Gastroesophageal sphincter (tissue), 4 donors: Measurements from ENCODE around the gene SIRPA. TPM values are rescaled to one million over a fixed set of nuclear protein-coding genes. Genes with fewer than 3 reads are reported as not detected.

Experiments
- ATAC-seq: fragments of 150-250 bp; one replicate; pipeline ENCODE4 v1.9.1; 2016; ENCODE audit warnings: mild to moderate bottlenecking, moderate library complexity
- H3K27ac ChIP-seq, 4 donors: fragments of 200-600 bp; sonication (generic) in 3 of 4; 1 replicate in 3 of 4; 2 replicates in 1 of 4; pipeline ENCODE4 v1.5.1; 2016 to 2019
- H3K27me3 ChIP-seq: fragments of 200-600 bp; sonication (generic); one replicate; pipeline ENCODE4 v1.5.1; 2019
- H3K36me3 ChIP-seq, 2 donors: fragments of 200-600 bp; sonication (generic); one replicate each; pipeline ENCODE4 v1.5.1; 2019; ENCODE audit warnings: control low read depth in 1 of 2
- H3K4me1 ChIP-seq, 3 donors: fragments of 200-600 bp; sonication (generic); 1 replicate in 2 of 3; 2 replicates in 1 of 3; pipeline ENCODE4 v1.5.1; 2016 to 2019; ENCODE audit warnings: control low read depth in 2 of 3
- H3K4me3 ChIP-seq, 2 donors: fragments of 200-600 bp; sonication (generic); one replicate each; pipeline ENCODE4 v1.5.1; 2019; ENCODE audit warnings: mild to moderate bottlenecking in 1 of 2, moderate library complexity in 1 of 2
- H3K9me3 ChIP-seq, 3 donors: fragments of 200-600 bp; sonication (generic); one replicate each; pipeline ENCODE4 v1.5.1; 2017 to 2019; ENCODE audit warnings: control low read depth in 2 of 3
- CTCF ChIP-seq, 4 experiments: fragments of 200-600 bp in 2 of 4; fragments of 450-650 bp in 2 of 4; sonication (generic) in 1 of 4; IDR thresholded peaks; one replicate each; pipeline ENCODE4 v1.5.1; 2017 to 2019; ENCODE audit warnings: antibody characterized with exemption in 4 of 4, mild to moderate bottlenecking in 2 of 4, moderate library complexity in 2 of 4
- EP300 ChIP-seq: sonication (generic); formaldehyde crosslinking; IDR thresholded peaks from one replicate; pipeline ENCODE4 v1.6.1; 2017; ENCODE audit warnings: antibody characterized with exemption, mild to moderate bottlenecking
- POLR2A ChIP-seq, 2 donors: fragments of 450-650 bp; IDR thresholded peaks; one replicate each; pipeline ENCODE4 v1.6.1; 2017; ENCODE audit warnings: antibody characterized with exemption in 2 of 2, mild to moderate bottlenecking in 2 of 2, moderate library complexity in 1 of 2
- POLR2AphosphoS5 ChIP-seq: sonication (generic); formaldehyde crosslinking; IDR thresholded peaks from one replicate; pipeline ENCODE4 v1.6.1; 2017; ENCODE audit warnings: antibody characterized with exemption
- WGBS, 2 donors: methylation state at CpG; one replicate each; pipeline ENCODE4 v1.1.5; 2018; ENCODE audit warnings: low coverage in 1 of 2; 5-methylcytosine and 5-hydroxymethylcytosine counted together
- total RNA-seq, 4 donors: library from RNA; depleted of rRNA; stranded (reverse); fragments of >200 nt; gene quantifications; one replicate each; pipeline ENCODE4 v1.1.0, GENCODE V29; 2016

Gene SIRPA
- total RNA-seq, 4 donors from 2014 or later, result 11.7 to 31.7 (median 27.4) TPM

GRCh38 chr20:1855690-1856089, 39.5 kb upstream of the SIRPA start:
- ATAC-seq, result no peak
- H3K36me3 ChIP-seq, result no peaks in the 10 kb centered on the region

GRCh38 chr20:1856424-1856823, 38.8 kb upstream of the SIRPA start:
- no peaks in the 10 kb centered on the region for H3K4me1 ChIP-seq
- H3K36me3 ChIP-seq, result no peaks in the 10 kb centered on the region
- H3K27me3 ChIP-seq, result peaks cover 23% of the 10 kb centered on the region
- no peak overlapping the region for H3K27ac ChIP-seq
- no peaks in the 10 kb centered on the region for H3K9me3 ChIP-seq
- H3K4me3 ChIP-seq, result no peak overlapping the region
- no peak for TF ChIP-seq POLR2A (IDR thresholded peaks at IDR 0.05)
- no peak for TF ChIP-seq POLR2AphosphoS5
- TF ChIP-seq EP300, result no peak
- no peak for TF ChIP-seq CTCF (IDR thresholded peaks at IDR 0.05)
- no peak for ATAC-seq
- WGBS, 2 donors, result 80 to 100% methylated on average over 1 of the region's 1 CpG

More at GRCh38 chr20:1855690-1856089, 39.5 kb upstream of the SIRPA start:
- 50% methylated on average over 1 of the region's 1 CpG; no CpG with 5 or more reads in 1 of the 2 donors for WGBS, 2 donors
- Histone ChIP-seq H3K4me1 (no peaks in the 10 kb centered on the region), H3K9me3 (no peaks in the 10 kb centered on the region), H3K4me3 (no peak overlapping the region), H3K27me3 (peaks cover 23% of the 10 kb centered on the region), H3K27ac (no peak overlapping the region)
- TF ChIP-seq CTCF (IDR thresholded peaks at IDR 0.05), result no peak
- TF ChIP-seq EP300, result no peak
- no peak for TF ChIP-seq POLR2A (IDR thresholded peaks at IDR 0.05)
- no peak for TF ChIP-seq POLR2AphosphoS5

GRCh38 chr20:1857466-1857865, 37.7 kb upstream of the SIRPA start:
- TF ChIP-seq POLR2AphosphoS5, result no peak
- no peak for TF ChIP-seq CTCF (IDR thresholded peaks at IDR 0.05)
- no peak for TF ChIP-seq POLR2A (IDR thresholded peaks at IDR 0.05)
- no peak for TF ChIP-seq EP300
- WGBS, 2 donors, result 60% methylated on average over 1 of the region's 4 CpGs; no CpG with 5 or more reads in 1 of the 2 donors
- Histone ChIP-seq H3K36me3 (no peaks in the 10 kb centered on the region), H3K4me3 (no peak overlapping the region), H3K9me3 (no peaks in the 10 kb centered on the region), H3K27me3 (peaks cover 23% of the 10 kb centered on the region), H3K4me1 (no peaks in the 10 kb centered on the region), H3K27ac (no peak overlapping the region)
- peak; percentile 34 for ATAC-seq

GRCh38 chr20:1858871-1859270, 36.3 kb upstream of the SIRPA start:
- Histone ChIP-seq H3K27ac (no peak overlapping the region), H3K4me3 (no peak overlapping the region), H3K4me1 (no peaks in the 10 kb centered on the region), H3K9me3 (no peaks in the 10 kb centered on the region), H3K27me3 (peaks cover 23% of the 10 kb centered on the region), H3K36me3 (no peaks in the 10 kb centered on the region)
- no peak for TF ChIP-seq CTCF (IDR thresholded peaks at IDR 0.05)
- no peak for TF ChIP-seq POLR2AphosphoS5
- TF ChIP-seq POLR2A (IDR thresholded peaks at IDR 0.05), result no peak
- no peak for TF ChIP-seq EP300
- ATAC-seq, result no peak
- WGBS, 2 donors, result 60 to 80% methylated on average over 1 to 3 of the region's 5 CpGs

GRCh38 chr20:1860446-1860845, 34.8 kb upstream of the SIRPA start:
- WGBS, 2 donors, result 40 to 93% methylated on average over 3 of the region's 4 CpGs
- no peak overlapping the region for H3K27ac ChIP-seq

More at GRCh38 chr20:1860446-1860845, 34.8 kb upstream of the SIRPA start:
- Histone ChIP-seq H3K9me3 (no peaks in the 10 kb centered on the region), H3K4me1 (no peaks in the 10 kb centered on the region), H3K36me3 (no peaks in the 10 kb centered on the region), H3K27me3 (peaks cover 23% of the 10 kb centered on the region), H3K4me3 (no peak overlapping the region)
- TF ChIP-seq POLR2AphosphoS5, result no peak
- no peak for TF ChIP-seq EP300
- no peak for TF ChIP-seq POLR2A (IDR thresholded peaks at IDR 0.05)
- no peak for TF ChIP-seq CTCF (IDR thresholded peaks at IDR 0.05)
- ATAC-seq, result no peak
